HEK293 (cell line): Measurements from ENCODE around the gene C7orf57.

ENCODE experiments used
- CTCF ChIA-PET: fragments of 350-600 bp; formaldehyde crosslinking; extraction: SDS; loops from one replicate; lab custom pipeline; 2021; ENCODE audit warnings: antibody characterized with exemption; lab: Yijun Ruan, JAX
- POLR2A ChIA-PET: fragments of 300-600 bp; formaldehyde crosslinking; extraction: SDS; loops from one replicate; lab custom pipeline; 2020; ENCODE audit warnings: antibody characterized with exemption, inconsistent platforms; lab: Yijun Ruan, JAX
- H3K27ac ChIP-seq: fragments of 200-500 bp; sonication (Bioruptor generic); 2 replicates; pipeline ENCODE4 v1.5.1; 2014; ENCODE audit warnings: low read depth, low read length, control low read depth, inconsistent platforms; ENCODE audit errors: extremely low read depth
- H3K36me3 ChIP-seq, 2 experiments: fragments of 200-500 bp in 1 of 2; sonication (Bioruptor generic) in 1 of 2; 1 replicate in 1 of 2; 2 replicates in 1 of 2; pipeline ENCODE4 v1.5.1; 2014 to 2017; ENCODE audit warnings: inconsistent platforms in 2 of 2, low read length in 2 of 2; ENCODE audit not compliant: control insufficient read depth in 2 of 2, insufficient read depth in 1 of 2
- H3K4me1 ChIP-seq: fragments of 200-500 bp; sonication (Bioruptor generic); 2 replicates; pipeline ENCODE4 v1.5.1; 2014; ENCODE audit warnings: mild to moderate bottlenecking, low read length, inconsistent platforms; ENCODE audit not compliant: control insufficient read depth, insufficient read depth
- H3K4me3 ChIP-seq: 2 replicates; pipeline ENCODE4 v1.5.1; 2011; ENCODE audit warnings: low read depth, mild to moderate bottlenecking, control low read depth, low read length, moderate library complexity
- H3K9me3 ChIP-seq: fragments of 200-500 bp; sonication (Bioruptor generic); 2 replicates; pipeline ENCODE4 v1.5.1; 2014; ENCODE audit warnings: low read depth, low read length, inconsistent platforms; ENCODE audit not compliant: control insufficient read depth, insufficient read depth
- IKZF3 ChIP-seq: fragments of 450-650 bp; IDR thresholded peaks from 2 replicates; pipeline ENCODE4 v1.5.0; 2018; ENCODE audit warnings: missing biosample characterization, mild to moderate bottlenecking, missing genetic modification characterization, moderate library complexity
- REST ChIP-seq: fragments of 450-650 bp; formaldehyde crosslinking; IDR thresholded peaks from 2 replicates; pipeline ENCODE4 v1.5.1; 2016; ENCODE audit warnings: missing biosample characterization, missing genetic modification characterization
- SP3 ChIP-seq: fragments of 450-650 bp; formaldehyde crosslinking; IDR thresholded peaks from 2 replicates; pipeline ENCODE4 v1.5.1; 2016; ENCODE audit warnings: missing biosample characterization, missing genetic modification characterization
- WT1 ChIP-seq: fragments of 450-650 bp; formaldehyde crosslinking; IDR thresholded peaks from 2 replicates; pipeline ENCODE4 v1.5.1; 2016; ENCODE audit warnings: missing biosample characterization, missing genetic modification characterization
- ZNF175 ChIP-seq: fragments of 450-650 bp; formaldehyde crosslinking; IDR thresholded peaks from 2 replicates; pipeline ENCODE4 v1.5.1; 2016; ENCODE audit warnings: missing biosample characterization, missing genetic modification characterization
- ZNF391 ChIP-seq: fragments of 450-650 bp; formaldehyde crosslinking; IDR thresholded peaks from 2 replicates; pipeline ENCODE4 v1.5.1; 2016; ENCODE audit warnings: low read depth, missing biosample characterization, missing genetic modification characterization, borderline replicate concordance
- ZNF423 ChIP-seq: fragments of 450-650 bp; formaldehyde crosslinking; IDR thresholded peaks from 2 replicates; pipeline ENCODE4 v1.5.1; 2016; ENCODE audit warnings: missing biosample characterization, missing genetic modification characterization
- ZNF510 ChIP-seq: fragments of 450-650 bp; formaldehyde crosslinking; IDR thresholded peaks from 2 replicates; pipeline ENCODE4 v1.5.1; 2018; ENCODE audit warnings: mild to moderate bottlenecking, missing genetic modification characterization, missing biosample characterization; ENCODE audit not compliant: insufficient replicate concordance
- ZNF530 ChIP-seq: fragments of 450-650 bp; formaldehyde crosslinking; IDR thresholded peaks from 2 replicates; pipeline ENCODE4 v1.5.1; 2016; ENCODE audit warnings: low read depth, missing biosample characterization, missing genetic modification characterization
- ZNF549 ChIP-seq: fragments of 450-650 bp; IDR thresholded peaks from 2 replicates; pipeline ENCODE4 v1.5.1; 2018; ENCODE audit warnings: missing biosample characterization, missing genetic modification characterization, mild to moderate bottlenecking, inconsistent platforms, moderate library complexity
- ZNF558 ChIP-seq: fragments of 450-650 bp; formaldehyde crosslinking; IDR thresholded peaks from 2 replicates; pipeline ENCODE4 v1.5.1; 2016; ENCODE audit warnings: missing biosample characterization, missing genetic modification characterization
- ZNF621 ChIP-seq: fragments of 450-650 bp; formaldehyde crosslinking; IDR thresholded peaks from 2 replicates; pipeline ENCODE4 v1.5.1; 2017; ENCODE audit warnings: missing biosample characterization, missing genetic modification characterization
- ZNF664 ChIP-seq: fragments of 450-650 bp; formaldehyde crosslinking; IDR thresholded peaks from 2 replicates; pipeline ENCODE4 v1.5.1; 2016; ENCODE audit warnings: missing biosample characterization, missing genetic modification characterization

The C7orf57 gene

GRCh38 chr7:48110868-48111267 is 75.5 kb downstream of the C7orf57 start:
- H3K36me3 ChIP-seq, result peaks cover 0 to 31% of the 10 kb centered on the region in 2 experiments
- no peak overlapping the region for H3K27ac ChIP-seq
- CTCF ChIA-PET, result interaction anchor here (0.5 to 6.8 kb wide), 40 partner anchors 9 to 845 kb away, joined by 3 to 88 read pairs (median 4); partner anchors contain the start of gene PKD1L1
- H3K4me1 ChIP-seq, result no peaks in the 10 kb centered on the region
- TF ChIP-seq IKZF3, result no peak
- TF ChIP-seq ZNF621 (tag by site-specific recombination), result no peak
- TF ChIP-seq ZNF549 (tag by site-specific recombination), result no peak
- no peak for TF ChIP-seq ZNF391 (tag by site-specific recombination)
- no peak for TF ChIP-seq ZNF664 (tag by site-specific recombination)
- no peak for TF ChIP-seq ZNF423 (tag by site-specific recombination)
- no peak for TF ChIP-seq ZNF510 (tag by site-specific recombination)
- no peak for TF ChIP-seq ZNF530 (tag by site-specific recombination)
- no peak for TF ChIP-seq REST (tag by site-specific recombination)
- TF ChIP-seq WT1 (tag by site-specific recombination), result no peak
- no peak for TF ChIP-seq ZNF558 (tag by site-specific recombination)
- no peak for TF ChIP-seq ZNF175 (tag by site-specific recombination)
- no peak for TF ChIP-seq SP3 (tag by site-specific recombination)
- POLR2A ChIA-PET, result interaction anchor here (1.1 to 2.3 kb wide), 2 partner anchors 8 to 119 kb away, joined by 3 to 13 read pairs; no protein-coding TSS in a partner anchor
- no peak overlapping the region for H3K4me3 ChIP-seq
- H3K9me3 ChIP-seq, result no peaks in the 10 kb centered on the region
